ENCODE measurements around the gene WIPF2.

DNA sequence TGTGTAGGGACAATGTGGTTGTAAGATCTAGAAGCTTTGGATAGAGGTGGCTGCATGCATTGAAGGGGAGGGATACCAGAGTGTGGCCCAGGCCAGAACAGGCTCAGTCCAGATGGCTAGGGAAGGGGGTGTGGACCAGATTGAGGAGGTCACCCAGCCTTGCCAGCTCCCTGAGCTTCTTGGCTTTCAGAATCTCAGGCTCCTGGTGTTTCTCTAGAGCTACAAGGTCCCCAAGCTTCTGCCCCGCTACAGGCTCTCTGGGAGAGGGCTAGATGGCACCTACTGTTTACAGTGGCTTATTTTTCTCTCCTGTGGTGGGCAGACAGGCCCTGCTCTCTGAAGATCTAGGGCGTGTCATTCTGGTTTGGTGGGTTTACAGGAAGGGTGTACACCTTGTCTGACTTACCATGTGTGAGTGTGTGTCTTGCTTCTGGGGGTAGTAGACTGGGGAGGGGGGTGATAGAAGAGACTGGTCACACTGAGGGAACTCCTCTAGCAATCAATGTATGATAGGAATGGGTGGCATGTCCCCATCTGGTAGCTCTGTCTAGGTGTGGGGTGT lies 90.9 kb downstream of the WIPF2 start:
- no peak for TF ChIP-seq YY1 (IDR thresholded peaks at IDR 0.05; ENCODE audit: insufficient read depth, insufficient read length)
- no peak for TF ChIP-seq SUZ12 (IDR thresholded peaks at IDR 0.05; ENCODE audit: extremely low read depth, insufficient read depth, insufficient read length)
- no peak for TF ChIP-seq ZNF274 (IDR thresholded peaks at IDR 0.05; ENCODE audit: low read depth, low read length)
